Mesendoderm (in vitro differentiated cells): ENCODE data around the gene HINT1.

Source experiments
- DNase-seq: peaks from one replicate; pipeline ENCODE4 v3.0.0; 2013
- H2AK5ac ChIP-seq: 2 replicates; pipeline ENCODE4 v1.6.1; 2013; ENCODE audit warnings: low read length, inconsistent platforms
- H2BK120ac ChIP-seq: 2 replicates; pipeline ENCODE4 v1.6.1; 2013; ENCODE audit warnings: low read depth, mild to moderate bottlenecking, low read length, moderate library complexity, mixed read lengths
- H2BK15ac ChIP-seq: replicated peaks from 2 replicates; pipeline ENCODE4 v1.6.1; 2013; ENCODE audit warnings: low read depth, mild to moderate bottlenecking, moderate library complexity
- H2BK5ac ChIP-seq: 2 replicates; pipeline ENCODE4 v1.6.1; 2013; ENCODE audit warnings: low read length, inconsistent platforms
- H3K18ac ChIP-seq: 2 replicates; pipeline ENCODE4 v1.6.1; 2013; ENCODE audit warnings: mild to moderate bottlenecking, low read length, mixed read lengths
- H3K23ac ChIP-seq: one replicate; pipeline ENCODE4 v1.6.1; 2013; ENCODE audit warnings: low read length
- H3K27ac ChIP-seq: 2 replicates; pipeline ENCODE4 v1.5.1; 2013; ENCODE audit warnings: low read depth, mild to moderate bottlenecking, inconsistent platforms, low read length, moderate library complexity
- H3K27me3 ChIP-seq: 2 replicates; pipeline ENCODE4 v1.6.1; 2013; ENCODE audit warnings: low read length, control low read depth, mild to moderate bottlenecking, inconsistent platforms; ENCODE audit not compliant: insufficient read depth, poor library complexity
- H3K36me3 ChIP-seq: 2 replicates; pipeline ENCODE4 v1.6.1; 2013; ENCODE audit warnings: low read length, inconsistent platforms; ENCODE audit not compliant: control insufficient read depth, insufficient read depth
- H3K4ac ChIP-seq: one replicate; pipeline ENCODE4 v1.6.1; 2013; ENCODE audit warnings: low read depth, mild to moderate bottlenecking, low read length, moderate library complexity
- H3K4me1 ChIP-seq: 2 replicates; pipeline ENCODE4 v1.6.1; 2013; ENCODE audit warnings: low read depth, low read length, inconsistent platforms; ENCODE audit not compliant: control insufficient read depth
- H3K4me2 ChIP-seq: 2 replicates; pipeline ENCODE4 v1.6.1; 2013; ENCODE audit warnings: low read length
- H3K4me3 ChIP-seq: 2 replicates; pipeline ENCODE4 v1.5.1; 2013; ENCODE audit warnings: mild to moderate bottlenecking, low read length
- H3K56ac ChIP-seq: one replicate; pipeline ENCODE4 v1.6.1; 2013; ENCODE audit warnings: low read length
- H3K79me1 ChIP-seq: 2 replicates; pipeline ENCODE4 v1.6.1; 2013; ENCODE audit warnings: low read length, inconsistent platforms
- H3K79me2 ChIP-seq: 2 replicates; pipeline ENCODE4 v1.6.1; 2013; ENCODE audit warnings: mild to moderate bottlenecking, low read length; ENCODE audit not compliant: control insufficient read depth, insufficient read depth
- H3K9ac ChIP-seq: 2 replicates; pipeline ENCODE4 v1.6.1; 2013; ENCODE audit warnings: low read length, inconsistent platforms
- H4K5ac ChIP-seq: one replicate; pipeline ENCODE4 v1.6.1; 2013; ENCODE audit warnings: low read length
- H4K8ac ChIP-seq: one replicate; pipeline ENCODE4 v1.6.1; 2013; ENCODE audit warnings: low read depth, mild to moderate bottlenecking, control low read depth, low read length, moderate library complexity
- WGBS: extraction: QIAGEN DNeasy Blood & Tissue Kit; methylation state at CpG from one replicate; pipeline ENCODE4 v1.1.7; 2013; ENCODE audit warnings: low lambda C conversion rate, missing lambda C conversion rate; ENCODE audit not compliant: insufficient coverage; ENCODE audit errors: extremely low coverage; 5-methylcytosine and 5-hydroxymethylcytosine counted together

Gene HINT1

DNA sequence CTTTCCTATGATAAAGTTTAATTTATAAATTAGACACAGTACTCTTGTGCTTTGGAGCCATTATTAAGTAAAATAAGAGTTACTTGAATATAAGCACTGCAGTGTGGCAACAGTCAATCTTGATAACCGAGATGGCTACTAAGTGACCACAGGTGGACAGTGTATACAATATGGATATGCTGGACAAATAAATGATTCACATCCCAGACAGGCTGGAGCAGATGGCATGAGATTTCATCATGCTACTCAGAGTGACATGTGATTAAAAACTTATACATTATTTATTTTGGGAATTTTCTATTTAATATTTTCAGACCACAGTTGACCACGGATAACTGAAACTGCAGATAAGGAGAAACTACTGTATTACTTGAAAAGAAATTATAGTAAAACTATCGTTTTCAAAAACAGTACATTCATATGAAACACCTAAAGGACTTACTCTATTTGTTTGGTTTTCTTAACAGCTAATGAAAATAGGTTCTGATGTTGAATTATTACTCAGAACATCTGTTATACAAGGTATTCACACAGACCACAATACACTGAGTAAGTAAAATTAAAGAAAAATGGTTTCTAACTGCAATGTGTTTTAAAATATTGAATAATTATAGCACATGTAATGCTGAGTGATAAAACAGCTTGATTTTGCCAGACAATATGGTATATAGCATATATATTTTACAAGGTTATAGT lies 21.7 kb upstream of the HINT1 start:
- H2AK5ac ChIP-seq = no peak overlapping the region
- H4K8ac ChIP-seq = no peak overlapping the region
- H3K4me3 ChIP-seq = no peak overlapping the region
- H3K9ac ChIP-seq = no peak overlapping the region
- no peak overlapping the region for H3K27ac ChIP-seq
- H3K27me3 ChIP-seq = no peaks in the 10 kb centered on the region
- no peak for DNase-seq
- H4K5ac ChIP-seq = no peak overlapping the region
- H3K23ac ChIP-seq = no peak overlapping the region
- no peak overlapping the region for H3K18ac ChIP-seq
- H3K4me1 ChIP-seq = no peaks in the 10 kb centered on the region
- H3K36me3 ChIP-seq = no peaks in the 10 kb centered on the region
- H3K79me2 ChIP-seq = no peaks in the 10 kb centered on the region
- no peak overlapping the region for H3K56ac ChIP-seq
- no peak overlapping the region for H3K4me2 ChIP-seq
- no peaks in the 10 kb centered on the region for H3K79me1 ChIP-seq
- H2BK15ac ChIP-seq = no peak overlapping the region
- H2BK120ac ChIP-seq = no peak overlapping the region
- WGBS = no CpG with 5 or more reads among the region's 3 CpGs
- H3K4ac ChIP-seq = no peak overlapping the region
- no peak overlapping the region for H2BK5ac ChIP-seq

DNA sequence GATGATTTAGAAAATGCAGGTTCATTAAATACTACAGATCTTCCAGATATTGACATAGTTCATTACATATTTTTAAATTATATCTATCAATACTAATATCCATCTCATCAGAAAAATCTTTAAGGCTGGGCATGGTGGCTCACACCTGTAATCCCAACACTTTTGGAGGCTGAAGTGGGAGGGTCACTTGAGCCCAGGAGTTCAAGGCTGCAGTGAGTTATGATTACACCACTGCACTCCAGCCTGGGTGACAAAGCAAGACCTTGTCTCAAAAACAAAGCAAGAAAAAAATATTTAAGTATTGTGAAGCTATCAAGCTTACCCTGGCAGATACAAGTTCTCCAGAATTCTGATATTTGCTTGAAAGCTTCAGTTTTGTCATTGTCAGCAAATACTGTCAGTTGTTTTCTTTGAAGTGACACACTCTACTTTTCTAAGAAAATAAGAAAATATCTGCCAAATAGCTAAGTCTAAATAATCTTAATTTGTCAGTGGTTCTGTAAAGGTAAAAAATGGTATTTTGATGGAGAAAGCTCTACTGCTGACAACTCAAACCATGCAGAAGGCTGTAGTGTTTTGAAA lies 20.6 kb upstream of the HINT1 start:
- no peaks in the 10 kb centered on the region for H3K4me1 ChIP-seq
- no peak overlapping the region for H3K56ac ChIP-seq

DNA sequence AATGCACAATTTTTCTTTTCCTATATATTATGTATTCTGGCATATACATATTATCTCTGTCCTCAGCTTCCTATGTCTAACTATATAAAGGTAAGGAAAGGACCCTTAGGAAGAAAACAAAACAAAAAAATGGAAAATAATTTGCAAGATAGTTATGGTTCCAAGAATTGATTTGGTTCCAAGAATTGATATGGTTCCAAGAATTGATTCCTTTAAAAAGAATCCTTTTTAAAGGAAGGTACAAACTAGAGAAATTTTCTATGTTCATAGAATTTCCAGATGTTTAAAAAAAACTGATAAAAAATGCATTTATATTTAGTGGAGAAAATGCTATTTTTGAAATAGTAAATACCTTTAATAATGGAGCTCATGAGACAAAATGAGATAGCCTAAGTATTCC lies 17.8 kb upstream of the HINT1 start:
- H3K36me3 ChIP-seq = no peaks in the 10 kb centered on the region
- no peaks in the 10 kb centered on the region for H3K79me2 ChIP-seq
- no peak for DNase-seq
- no peak overlapping the region for H2BK120ac ChIP-seq
- H3K27ac ChIP-seq = no peak overlapping the region
- no peak overlapping the region for H3K4me3 ChIP-seq
- H3K23ac ChIP-seq = no peak overlapping the region
- no peaks in the 10 kb centered on the region for H3K27me3 ChIP-seq
- no peak overlapping the region for H2BK15ac ChIP-seq
- no peaks in the 10 kb centered on the region for H3K4me1 ChIP-seq
- H3K4me2 ChIP-seq = no peak overlapping the region
- H2BK5ac ChIP-seq = no peak overlapping the region
- no peak overlapping the region for H3K9ac ChIP-seq
- no peak overlapping the region for H4K5ac ChIP-seq
- no peak overlapping the region for H3K18ac ChIP-seq
- no peaks in the 10 kb centered on the region for H3K79me1 ChIP-seq
- H2AK5ac ChIP-seq = no peak overlapping the region
- no peak overlapping the region for H3K4ac ChIP-seq
- H4K8ac ChIP-seq = no peak overlapping the region
- no peak overlapping the region for H3K56ac ChIP-seq

More for the DNA sequence above, 20.6 kb upstream of the HINT1 start:
- Histone ChIP-seq H2BK5ac (no peak overlapping the region), H2BK15ac (no peak overlapping the region), H3K4ac (no peak overlapping the region), H4K5ac (no peak overlapping the region), H3K36me3 (no peaks in the 10 kb centered on the region), H3K27me3 (no peaks in the 10 kb centered on the region), H3K79me2 (no peaks in the 10 kb centered on the region), H3K4me2 (no peak overlapping the region), H2BK120ac (no peak overlapping the region), H3K79me1 (no peaks in the 10 kb centered on the region), H3K4me3 (no peak overlapping the region), H2AK5ac (no peak overlapping the region), H3K9ac (no peak overlapping the region), H4K8ac (no peak overlapping the region), H3K27ac (no peak overlapping the region), H3K18ac (no peak overlapping the region), H3K23ac (no peak overlapping the region)
- DNase-seq = no peak

DNA sequence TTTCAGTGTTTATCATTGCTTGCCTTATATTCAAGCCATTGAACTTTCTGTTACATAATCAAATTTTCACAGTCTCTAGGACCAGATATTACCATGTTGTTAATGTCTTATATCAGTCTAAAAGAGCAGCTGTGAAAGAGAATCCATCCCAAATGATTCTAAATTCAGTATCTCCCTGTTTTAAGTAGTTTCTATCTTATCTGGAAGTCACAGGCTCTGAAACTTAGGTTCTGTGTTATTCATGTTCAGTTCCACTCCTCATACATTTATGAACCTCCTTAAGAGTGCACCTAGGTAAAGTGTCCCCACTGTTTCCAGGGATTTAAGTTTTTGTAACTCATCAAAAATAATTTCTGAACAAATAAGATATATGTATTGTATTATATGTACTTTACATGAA lies 15.4 kb upstream of the HINT1 start:
- H3K56ac ChIP-seq = no peak overlapping the region
- no peaks in the 10 kb centered on the region for H3K79me2 ChIP-seq
- no peak overlapping the region for H4K8ac ChIP-seq
- no peak overlapping the region for H2BK120ac ChIP-seq
- H2BK15ac ChIP-seq = no peak overlapping the region
- H2BK5ac ChIP-seq = no peak overlapping the region
- no peak overlapping the region for H3K18ac ChIP-seq
- H3K9ac ChIP-seq = no peak overlapping the region
- no peaks in the 10 kb centered on the region for H3K79me1 ChIP-seq
- H3K27ac ChIP-seq = no peak overlapping the region
- no peaks in the 10 kb centered on the region for H3K27me3 ChIP-seq
- H3K4me1 ChIP-seq = no peaks in the 10 kb centered on the region
- H3K23ac ChIP-seq = no peak overlapping the region
- no peak overlapping the region for H3K4ac ChIP-seq
- H3K4me3 ChIP-seq = no peak overlapping the region
- no peak overlapping the region for H4K5ac ChIP-seq
- no peak overlapping the region for H3K4me2 ChIP-seq
- no peak for DNase-seq
- no peaks in the 10 kb centered on the region for H3K36me3 ChIP-seq
- H2AK5ac ChIP-seq = no peak overlapping the region

DNA sequence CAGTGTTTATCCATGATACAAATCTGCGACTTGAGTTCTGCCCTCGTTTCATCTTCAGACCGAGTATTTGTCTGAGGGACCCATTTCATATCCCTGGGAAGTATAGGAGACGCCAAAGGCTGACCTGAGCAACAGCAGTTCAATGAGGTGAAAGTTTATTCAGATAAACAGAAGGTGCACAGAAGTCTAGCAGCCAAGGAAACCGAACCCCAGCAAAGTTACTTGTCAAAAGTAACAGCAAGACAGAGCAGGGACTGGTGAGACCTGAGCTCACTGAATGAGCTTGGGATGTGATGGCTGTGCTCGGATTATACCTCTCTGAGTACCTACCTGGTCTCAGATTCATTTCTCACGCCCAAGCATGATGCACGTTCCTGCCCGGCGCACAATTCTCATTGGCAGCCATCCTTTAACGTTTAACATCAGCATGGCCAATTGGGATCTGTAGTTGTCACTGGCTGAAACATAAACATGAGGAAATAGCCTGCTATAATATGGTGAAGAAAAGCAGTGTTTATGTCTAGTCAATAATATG lies 6.3 kb upstream of the HINT1 start:
- Histone ChIP-seq H3K4ac (peak overlapping the region; percentile 27), H3K4me3 (peak overlapping the region; percentile 76), H3K79me1 (no peaks in the 10 kb centered on the region), H2BK15ac (no peak overlapping the region), H3K27ac (no peak overlapping the region), H2BK5ac (no peak overlapping the region), H3K4me2 (peak overlapping the region; percentile 56), H3K56ac (peak overlapping the region; percentile 87), H2BK120ac (no peak overlapping the region), H2AK5ac (no peak overlapping the region), H3K4me1 (peaks cover 5% of the 10 kb centered on the region), H4K5ac (peak overlapping the region; percentile 29), H3K36me3 (no peaks in the 10 kb centered on the region), H3K79me2 (no peaks in the 10 kb centered on the region), H3K9ac (peak overlapping the region; percentile 84), H4K8ac (no peak overlapping the region), H3K18ac (no peak overlapping the region), H3K27me3 (no peaks in the 10 kb centered on the region), H3K23ac (no peak overlapping the region)
- WGBS = no CpG with 5 or more reads among the region's 11 CpGs
- peak; percentile 8 for DNase-seq
